GM23338 (cell line): ENCODE data around the gene HSD11B2. TPM values are rescaled to one million over a fixed set of nuclear protein-coding genes. Genes with fewer than 3 reads are reported as not detected.
A peak's percentile ranks its signal among the peaks of the same experiment; 100 is the strongest.

Source experiments
- ATAC-seq: fragments of 200-7000 bp; cut with Tn5 transposase; 3 replicates; pipeline ENCODE4 v1.9.1; 2020
- DNase-seq: peaks from one replicate; pipeline ENCODE4 v3.0.0-alpha.2; 2015; ENCODE audit warnings: low spot score
- H2AFZ ChIP-seq: fragments of 200-600 bp; sonication (generic); 2 replicates; pipeline ENCODE4 v1.8.0; 2016; ENCODE audit warnings: antibody characterized with exemption, mild to moderate bottlenecking, moderate library complexity
- H3F3A ChIP-seq: fragments of 200-600 bp; sonication (generic); replicated peaks from 2 replicates; pipeline ENCODE4 v1.8.0; 2017; ENCODE audit warnings: antibody characterized with exemption, mixed run types, low read depth
- H3K27ac ChIP-seq: fragments of 200-600 bp; sonication (generic); 2 replicates; pipeline ENCODE4 v1.6.1; 2016; ENCODE audit warnings: low read depth
- H3K27me3 ChIP-seq: fragments of 200-600 bp; sonication (generic); 2 replicates; pipeline ENCODE4 v1.8.0; 2016; ENCODE audit warnings: mild to moderate bottlenecking, mixed run types, moderate library complexity; ENCODE audit not compliant: insufficient read depth
- H3K36me3 ChIP-seq: fragments of 200-600 bp; sonication (generic); 2 replicates; pipeline ENCODE4 v1.8.0; 2016; ENCODE audit warnings: mild to moderate bottlenecking; ENCODE audit not compliant: insufficient read depth
- H3K4me1 ChIP-seq: fragments of 200-600 bp; sonication (generic); 2 replicates; pipeline ENCODE4 v1.8.0; 2016; ENCODE audit warnings: mild to moderate bottlenecking, moderate library complexity; ENCODE audit not compliant: insufficient read depth
- H3K4me2 ChIP-seq: fragments of 200-600 bp; sonication (generic); 2 replicates; pipeline ENCODE4 v1.7.1; 2017; ENCODE audit warnings: mixed run types
- H3K4me3 ChIP-seq: fragments of 200-600 bp; sonication (generic); 2 replicates; pipeline ENCODE4 v1.6.1; 2016; ENCODE audit warnings: mixed run types
- H3K79me2 ChIP-seq: fragments of 200-600 bp; sonication (generic); replicated peaks from 2 replicates; pipeline ENCODE4 v1.8.0; 2017; ENCODE audit warnings: mild to moderate bottlenecking; ENCODE audit not compliant: insufficient read depth
- H3K9me2 ChIP-seq: fragments of 200-600 bp; sonication (generic); 2 replicates; pipeline ENCODE4 v1.8.0; 2017; ENCODE audit not compliant: insufficient read depth
- H4K20me1 ChIP-seq: fragments of 200-600 bp; sonication (generic); replicated peaks from 2 replicates; pipeline ENCODE4 v1.8.0; 2017; ENCODE audit warnings: mild to moderate bottlenecking; ENCODE audit not compliant: insufficient read depth
- H3K27ac Mint-ChIP-seq: 2 replicates; pipeline ENCODE4 v1.8.0; 2020; ENCODE audit warnings: inconsistent platforms, mild to moderate bottlenecking, moderate library complexity, mixed read lengths
- H3K27me3 Mint-ChIP-seq: 3 replicates; pipeline ENCODE4 v1.8.0; 2022; ENCODE audit warnings: low read depth, mild to moderate bottlenecking, moderate library complexity, mixed read lengths, inconsistent platforms; ENCODE audit not compliant: insufficient read depth, poor library complexity
- H3K36me3 Mint-ChIP-seq: 3 replicates; pipeline ENCODE4 v1.8.0; 2021; ENCODE audit warnings: low read depth, mild to moderate bottlenecking, inconsistent platforms, moderate library complexity, mixed read lengths
- H3K4me1 Mint-ChIP-seq: 3 replicates; pipeline ENCODE4 v1.8.0; 2020; ENCODE audit warnings: mild to moderate bottlenecking, inconsistent platforms, mixed read lengths
- H3K4me3 Mint-ChIP-seq: 3 replicates; pipeline ENCODE4 v1.8.0; 2021; ENCODE audit warnings: moderate library complexity, mild to moderate bottlenecking, inconsistent platforms, mixed read lengths
- H3K9me3 Mint-ChIP-seq: 3 replicates; pipeline ENCODE4 v1.8.0; 2020; ENCODE audit warnings: moderate library complexity, mild to moderate bottlenecking, inconsistent platforms, mixed read lengths
- POLR2AphosphoS5 ChIP-seq: IDR thresholded peaks from 2 replicates; pipeline ENCODE4 v1.6.1; 2016; ENCODE audit warnings: antibody characterized with exemption, low read depth
- STAT1 ChIP-seq: IDR thresholded peaks from one replicate; pipeline ENCODE4 v1.6.1; 2016; ENCODE audit warnings: antibody characterized with exemption; ENCODE audit not compliant: unreplicated experiment
- ZNF114 ChIP-seq: fragments of 250-450 bp; sonication (Bioruptor Pico); IDR thresholded peaks from 2 replicates; pipeline ENCODE4 v1.5.0; 2020; ENCODE audit warnings: mild to moderate bottlenecking, moderate library complexity
- ZNF462 ChIP-seq: fragments of 250-450 bp; sonication (Bioruptor Pico); IDR thresholded peaks from 2 replicates; pipeline ENCODE4 v1.5.0; 2020; ENCODE audit warnings: mild to moderate bottlenecking, moderate library complexity
- polyA plus RNA-seq: library from polyadenylated mRNA; unstranded; fragments of >200 nt; fragmentation: Nextera tagmentation; extraction: Ambion mirVana; gene quantifications from 2 replicates; pipeline ENCODE4 v1.2.1, GENCODE V29; 2016
- total RNA-seq: library from RNA; depleted of rRNA; stranded (reverse); fragments of >200 nt; shearing (Covaris generic); gene quantifications from 2 replicates; pipeline ENCODE4 v1.2.3, GENCODE V29; 2014

Gene HSD11B2
- total and polyA plus RNA-seq, 2 experiments from 2014 or later: 14.8 to 23.0 TPM

GRCh38 chr16:67425061-67425460, 5.9 kb upstream of the HSD11B2 start:
- H3K27me3 ChIP-seq: peaks cover 18% of the 10 kb centered on the region
- H3K4me3 ChIP-seq: peak overlapping the region; percentile 42
- Mint-ChIP-seq H3K27ac (peak overlapping the region; percentile 91), H3K4me1 (peaks cover 72% of the 10 kb centered on the region), H3K27me3 (peaks cover 40% of the 10 kb centered on the region), H3K4me3 (peak overlapping the region; percentile 58), H3K36me3 (peaks cover 7% of the 10 kb centered on the region; the same call in 2 of the 3 replicates), H3K9me3 (no peaks in the 10 kb centered on the region; the same call in 2 of the 3 replicates)
- H3K9me2 ChIP-seq: no peaks in the 10 kb centered on the region
- H3K36me3 ChIP-seq: no peaks in the 10 kb centered on the region
- H3K27ac ChIP-seq: peak overlapping the region; percentile 97
- DNase-seq (no peak), ATAC-seq (no peak)
- H3K4me2 ChIP-seq: peak overlapping the region; percentile 76
- no peaks in the 10 kb centered on the region for H3K79me2 ChIP-seq
- peaks cover 14% of the 10 kb centered on the region; the same call in 1 of the 2 replicates for H3F3A ChIP-seq
- TF ChIP-seq POLR2AphosphoS5: 0 out of 2 replicates have a peak, but pooled peaks have one; percentile 18
- no peak for TF ChIP-seq ZNF114
- H3K4me1 ChIP-seq: peaks cover 65% of the 10 kb centered on the region
- H4K20me1 ChIP-seq: no peaks in the 10 kb centered on the region
- no peak overlapping the region for H2AFZ ChIP-seq

- H3K4me1 Mint-ChIP-seq: peaks cover 74% of the 10 kb centered on the region
These were observed 5.3 kb upstream of the HSD11B2 start for GRCh38 chr16:67425580-67425979.

More at GRCh38 chr16:67425580-67425979, 5.3 kb upstream of the HSD11B2 start:
- Mint-ChIP-seq H3K27ac (no peak overlapping the region; the same call in 1 of the 2 replicates), H3K27me3 (peaks cover 44% of the 10 kb centered on the region), H3K4me3 (peak overlapping the region; percentile 58; the same call in 1 of the 3 replicates), H3K9me3 (no peaks in the 10 kb centered on the region; the same call in 2 of the 3 replicates), H3K36me3 (peaks cover 7% of the 10 kb centered on the region; the same call in 2 of the 3 replicates)
- H3K36me3 ChIP-seq: no peaks in the 10 kb centered on the region
- DNase-seq (no peak), ATAC-seq (no peak)
- H4K20me1 ChIP-seq: no peaks in the 10 kb centered on the region
- H3K4me2 ChIP-seq: peak overlapping the region; percentile 76
- peaks cover 63% of the 10 kb centered on the region for H3K4me1 ChIP-seq
- H2AFZ ChIP-seq: no peak overlapping the region
- peaks cover 23% of the 10 kb centered on the region for H3K27me3 ChIP-seq
- H3F3A ChIP-seq: peaks cover 13% of the 10 kb centered on the region; the same call in 1 of the 2 replicates
- no peaks in the 10 kb centered on the region for H3K79me2 ChIP-seq
- 0 out of 2 replicates have a peak overlapping the region, but pooled peaks have one; percentile 42 for H3K4me3 ChIP-seq
- H3K27ac ChIP-seq: peak overlapping the region; percentile 97; the same call in 1 of the 2 replicates
- no peak for TF ChIP-seq ZNF462 (CRISPR knock-in tag)
- no peak for TF ChIP-seq STAT1
- no peak for TF ChIP-seq POLR2AphosphoS5
- H3K9me2 ChIP-seq: no peaks in the 10 kb centered on the region
